ELF-1 (cell line): ENCODE data around the gene AEN.

Experiments used
- DNase-seq: peaks from one replicate; pipeline ENCODE4 v3.0.0-alpha.2; 2016; ENCODE audit warnings: low read depth, low spot score

Gene AEN

GRCh38 chr15:88620995-88621772 lies at the start of gene AEN:
AEN (plus strand) TSS chr15:88621340; CDS start chr15:88626210, 4,870 bp downstream.
- DNase-seq: peak; percentile 99

- DNase-seq: no peak
Observed at GRCh38 chr15:88571852-88572259, 49.3 kb upstream of the AEN start.

GRCh38 chr15:88574077-88574476 lies 47.1 kb upstream of the AEN start:
- no peak for DNase-seq

- no peak for DNase-seq
Observed at GRCh38 chr15:88574655-88575054, 46.5 kb upstream of the AEN start.

GRCh38 chr15:88579322-88579721 lies 41.8 kb upstream of the AEN start:
- DNase-seq: no peak

GRCh38 chr15:88580532-88580931 lies 40.6 kb upstream of the AEN start:
- DNase-seq: no peak

- DNase-seq: peak; percentile 71
Observed at GRCh38 chr15:88586401-88587162, 34.6 kb upstream of the AEN start.

GRCh38 chr15:88590759-88591158 lies 30.4 kb upstream of the AEN start:
- DNase-seq: no peak

GRCh38 chr15:88591384-88591783 lies 29.8 kb upstream of the AEN start:
- no peak for DNase-seq

GRCh38 chr15:88603885-88604284 lies 17.3 kb upstream of the AEN start:
- DNase-seq: no peak

- no peak for DNase-seq
Observed at GRCh38 chr15:88604381-88605188, 16.6 kb upstream of the AEN start.

- peak; percentile 83 for DNase-seq
Observed at GRCh38 chr15:88605189-88606069, 15.7 kb upstream of the AEN start.

- no peak for DNase-seq
Observed at GRCh38 chr15:88606070-88606794, 14.9 kb upstream of the AEN start.

- no peak for DNase-seq
Observed at GRCh38 chr15:88607951-88608350, 13.2 kb upstream of the AEN start.

GRCh38 chr15:88608607-88609181 lies 12.4 kb upstream of the AEN start:
- no peak for DNase-seq

GRCh38 chr15:88609344-88610090 lies 11.6 kb upstream of the AEN start:
- DNase-seq: no peak

- DNase-seq: peak; percentile 59
Observed at GRCh38 chr15:88610701-88611231, 10.4 kb upstream of the AEN start.

GRCh38 chr15:88612186-88612796 lies 8.8 kb upstream of the AEN start:
- no peak for DNase-seq
